Stimulated activated CD4-positive, alpha-beta T cell treated with anti-CD3 and anti-CD28 coated beads, Interleukin-2, amount 100 ng/mL, for 4 hours (primary cell): Measurements from ENCODE around the gene DPP10.
"Not testable (repeated sequence)": the region's sequence is repeated elsewhere in the genome, so short reads cannot be mapped to it uniquely, and the experiment has no call there.

ENCODE experiments used
- DNase-seq: peaks from one replicate; pipeline ENCODE4 v3.0.0-alpha.2; 2020; ENCODE audit warnings: low read depth

DPP10 gene

GRCh38 chr2:114442510-114442909 is at the start of gene DPP10:
DPP10 (plus strand) TSS chr2:114442641.
- DNase-seq = no peak

DNA sequence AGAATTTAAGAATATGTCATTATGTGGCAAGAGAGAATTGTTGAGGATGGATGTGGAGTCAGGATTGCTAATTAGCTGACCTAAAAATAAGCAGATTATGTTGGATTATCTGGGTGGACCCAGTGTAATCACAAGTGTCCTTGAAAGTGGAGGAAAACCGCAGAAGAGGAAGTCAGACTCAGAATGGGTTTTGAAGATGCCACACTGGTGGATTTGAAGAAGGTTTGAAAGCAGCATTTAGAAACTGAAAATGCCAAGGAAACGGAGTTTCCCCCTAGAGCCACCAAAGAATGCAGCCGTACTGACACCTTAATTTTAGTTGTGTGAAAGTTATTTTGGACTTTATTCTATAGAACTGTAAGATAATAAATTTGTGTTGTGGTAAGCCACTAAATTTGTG is 41.6 kb upstream of the DPP10 start:
- no peak for DNase-seq

- DNase-seq = no peak
These were observed 37.0 kb upstream of the DPP10 start for GRCh38 chr2:114405247-114406116.

GRCh38 chr2:114406347-114406746 is 36.1 kb upstream of the DPP10 start:
- no peak for DNase-seq

GRCh38 chr2:114407353-114407752 is 35.1 kb upstream of the DPP10 start:
- DNase-seq = not testable (repeated sequence)

- DNase-seq = no peak
These were observed 20.7 kb upstream of the DPP10 start for GRCh38 chr2:114421781-114422180.

GRCh38 chr2:114424699-114425098 is 17.7 kb upstream of the DPP10 start:
- DNase-seq = no peak

DNA sequence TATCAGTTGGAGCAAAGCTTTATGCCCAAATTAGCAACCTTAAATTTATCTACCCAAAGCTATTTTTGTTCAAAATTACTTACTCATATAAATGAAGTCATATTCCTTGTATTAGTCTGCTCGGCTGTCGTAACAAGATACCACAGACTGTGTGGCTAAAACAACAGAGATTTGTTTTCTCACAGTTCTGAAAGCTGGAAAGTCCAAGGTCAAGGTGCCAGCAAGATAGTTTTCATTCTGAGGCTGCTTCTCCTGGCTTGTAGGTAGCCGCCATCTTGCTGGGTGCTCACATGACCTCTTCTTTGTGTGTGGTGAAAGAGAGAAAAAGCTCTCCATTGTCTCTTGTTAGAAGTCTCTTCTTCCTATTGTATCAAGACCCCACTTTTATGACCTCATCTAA is 15.7 kb upstream of the DPP10 start:
- DNase-seq = no peak

- DNase-seq = no peak
These were observed 6.1 kb upstream of the DPP10 start for GRCh38 chr2:114436329-114436728.

DNA sequence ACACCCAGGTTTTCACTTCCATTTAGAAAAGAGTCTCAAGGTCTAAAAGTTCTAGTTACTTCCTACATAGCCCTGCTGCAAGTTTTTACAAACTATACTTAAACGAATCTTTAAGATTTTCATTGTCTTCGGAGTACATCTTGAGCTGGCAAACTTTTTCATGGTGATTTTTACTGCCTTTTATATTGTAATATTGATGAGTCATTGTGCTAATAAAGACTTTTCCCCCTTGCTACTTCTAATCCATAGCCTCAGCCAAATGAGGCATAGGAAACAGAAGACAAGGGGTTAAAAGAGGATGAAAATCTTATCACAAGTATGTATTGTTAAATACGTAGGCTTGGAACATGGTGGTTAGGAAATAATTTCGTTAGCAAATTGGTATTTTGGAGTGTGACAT is 4.1 kb downstream of the DPP10 start:
- DNase-seq = no peak

DNA sequence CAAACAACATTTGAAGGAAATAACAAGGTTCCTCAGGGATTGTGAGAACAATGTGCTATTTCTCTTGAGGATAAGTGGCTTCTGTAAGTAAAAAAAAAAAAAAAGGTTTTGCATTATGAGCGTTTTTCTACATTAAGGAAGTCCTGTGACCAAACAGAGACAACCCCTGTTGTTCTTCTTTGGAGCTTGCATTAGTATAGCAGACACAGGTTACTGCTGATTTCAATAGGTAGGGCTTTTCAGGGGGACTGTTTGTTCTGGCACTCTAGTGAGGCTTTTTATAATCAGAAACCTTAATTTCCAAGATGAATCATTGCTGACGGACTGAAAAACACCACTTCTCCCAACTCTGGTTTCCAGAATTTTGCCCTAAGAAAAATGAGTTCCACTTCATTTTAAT is 8.2 kb downstream of the DPP10 start:
- DNase-seq = no peak

- DNase-seq = no peak
These were observed 14.1 kb downstream of the DPP10 start for GRCh38 chr2:114456566-114456965.

DNA sequence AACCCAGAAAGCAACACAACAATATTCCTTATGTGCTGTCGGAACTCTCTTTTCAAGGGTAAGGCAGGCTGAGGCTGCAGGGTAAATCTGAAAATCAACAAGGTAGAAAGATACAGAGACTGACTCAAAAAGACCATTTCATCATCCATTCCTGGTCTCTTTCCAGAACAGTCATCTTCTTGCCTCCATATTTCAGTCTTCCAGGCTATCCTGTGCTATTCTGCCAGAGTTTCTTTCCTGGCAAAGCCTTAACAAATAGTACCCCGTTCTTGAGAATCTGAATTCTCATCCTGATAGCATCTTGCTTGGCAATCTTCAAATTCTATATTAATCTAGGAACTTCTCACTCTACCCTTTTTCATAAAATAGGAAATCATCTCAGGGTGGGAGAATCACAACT is 15.5 kb downstream of the DPP10 start:
- DNase-seq = no peak

- DNase-seq = no peak
These were observed 18.7 kb downstream of the DPP10 start for GRCh38 chr2:114461116-114461515.

DNA sequence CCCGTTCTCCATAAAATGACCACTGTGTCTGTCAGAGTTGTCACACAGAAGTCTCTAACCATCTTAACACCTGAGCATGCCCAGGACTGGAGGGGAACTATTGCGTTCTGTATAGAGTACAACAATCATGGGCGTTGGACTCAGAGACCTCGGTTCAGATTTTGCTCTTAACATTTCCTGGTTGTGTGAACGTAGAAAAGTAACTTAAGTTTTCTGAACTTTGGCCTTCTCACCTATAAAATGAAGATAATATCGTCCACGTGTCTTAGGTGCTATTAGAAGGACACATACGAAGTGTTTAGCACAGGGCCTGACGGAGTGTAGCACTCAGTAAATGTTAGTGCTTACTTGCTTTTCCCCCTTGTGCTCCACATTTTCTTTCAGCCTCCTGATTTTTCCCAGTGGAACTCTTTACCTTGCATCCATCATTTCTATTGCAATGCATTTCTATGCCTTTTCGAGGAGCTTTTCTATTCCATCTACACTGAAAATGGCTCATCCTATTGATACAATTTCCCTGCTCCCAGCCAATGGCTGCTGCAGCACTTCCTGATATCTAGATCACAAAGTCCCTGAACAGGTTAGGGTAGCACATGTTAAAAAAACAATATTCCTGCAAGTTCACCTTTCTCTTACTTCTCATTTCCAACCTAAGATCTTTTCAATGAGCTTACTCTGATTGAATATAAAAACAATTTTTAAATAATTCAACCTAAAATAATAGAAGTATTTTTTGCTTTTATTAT is 22.7 kb downstream of the DPP10 start:
- no peak for DNase-seq

- DNase-seq = no peak
These were observed 25.9 kb downstream of the DPP10 start for GRCh38 chr2:114468343-114468742.

DNA sequence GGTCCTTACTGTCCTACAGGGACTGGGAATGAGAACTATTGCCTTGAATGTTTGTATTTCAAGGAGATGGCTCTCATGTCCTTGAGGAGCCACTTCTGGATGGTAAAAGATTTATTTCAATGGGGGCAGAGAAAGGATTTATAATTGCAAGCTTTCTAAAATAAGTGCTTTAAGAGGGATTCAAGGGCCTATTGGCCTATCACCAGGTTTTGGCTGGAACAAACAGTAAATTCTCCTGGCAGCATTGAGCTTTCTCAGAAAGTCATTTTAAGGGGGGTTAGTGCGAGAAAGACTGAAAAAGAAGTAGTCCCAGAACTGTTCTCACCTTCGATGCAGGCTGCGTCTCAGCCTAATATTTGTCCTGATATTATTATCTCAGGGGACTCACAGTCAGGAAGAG is 29.8 kb downstream of the DPP10 start:
- DNase-seq = no peak

- no peak for DNase-seq
These were observed 30.3 kb downstream of the DPP10 start for GRCh38 chr2:114472726-114473125.

DNA sequence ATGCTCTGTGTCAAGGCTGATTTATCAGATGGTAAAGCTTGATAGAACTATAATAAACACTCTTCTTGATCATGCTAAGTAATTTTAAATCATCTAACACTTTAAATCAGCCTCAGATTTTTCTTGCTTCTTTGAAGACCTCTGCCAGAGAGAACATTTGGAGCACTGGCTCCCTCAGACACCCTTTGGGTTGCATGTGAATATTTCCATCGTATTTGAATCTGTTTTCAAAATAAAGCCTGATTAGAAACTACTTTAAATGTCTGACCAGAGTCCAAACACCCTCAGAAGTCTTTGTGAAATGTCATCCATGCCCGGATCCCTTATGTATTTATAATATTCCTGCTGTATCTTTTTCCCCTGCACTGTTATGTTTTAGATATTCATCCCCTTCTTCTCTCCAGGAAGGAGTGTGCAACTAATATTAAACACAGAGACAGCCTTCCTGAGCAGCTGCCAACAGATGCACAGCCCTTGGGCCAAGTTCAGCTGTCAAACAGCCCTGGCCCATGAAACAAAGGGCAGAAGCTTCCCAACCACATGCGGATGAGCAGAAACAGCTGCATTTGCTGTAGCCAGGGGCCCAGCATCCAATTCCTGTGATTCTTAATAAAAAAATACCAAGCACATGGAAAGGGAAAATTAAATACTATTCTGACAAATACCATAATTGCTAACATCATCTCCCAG is 46.5 kb downstream of the DPP10 start:
- DNase-seq = no peak

DNA sequence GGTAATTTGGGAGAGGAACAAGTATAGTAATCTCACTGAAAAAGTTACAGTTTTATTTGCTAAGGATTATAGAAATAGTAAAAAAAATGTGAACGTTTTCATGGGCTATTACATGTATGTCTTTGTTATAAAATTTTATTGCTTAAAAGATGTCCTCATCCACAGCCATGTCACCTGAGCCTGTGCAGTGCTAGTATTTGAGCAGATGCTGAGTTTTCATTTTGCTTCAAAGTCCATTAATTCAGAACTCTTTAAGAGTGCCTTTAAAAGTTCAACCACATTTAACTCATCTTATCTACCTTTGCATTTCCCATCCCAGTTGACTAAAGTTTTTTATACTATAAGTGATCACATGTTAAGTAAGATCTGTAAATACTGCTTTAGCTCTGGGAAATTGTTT is 52.6 kb downstream of the DPP10 start:
- no peak for DNase-seq

DNA sequence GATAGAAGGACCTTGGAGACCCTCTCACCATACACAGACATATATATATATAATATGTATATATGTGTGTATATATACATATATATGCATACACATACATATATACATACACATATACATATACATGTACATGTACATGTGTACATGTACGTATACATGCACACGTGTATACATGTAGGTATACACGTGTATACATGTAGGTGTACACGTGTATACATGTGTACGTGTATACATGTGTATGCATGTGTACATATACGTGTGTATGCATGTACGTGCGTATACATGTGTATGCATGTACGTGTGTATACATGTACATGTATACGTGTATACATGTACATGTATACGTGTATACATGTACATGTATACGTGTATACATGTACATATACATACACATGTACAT is 54.5 kb downstream of the DPP10 start:
- DNase-seq = no peak

DNA sequence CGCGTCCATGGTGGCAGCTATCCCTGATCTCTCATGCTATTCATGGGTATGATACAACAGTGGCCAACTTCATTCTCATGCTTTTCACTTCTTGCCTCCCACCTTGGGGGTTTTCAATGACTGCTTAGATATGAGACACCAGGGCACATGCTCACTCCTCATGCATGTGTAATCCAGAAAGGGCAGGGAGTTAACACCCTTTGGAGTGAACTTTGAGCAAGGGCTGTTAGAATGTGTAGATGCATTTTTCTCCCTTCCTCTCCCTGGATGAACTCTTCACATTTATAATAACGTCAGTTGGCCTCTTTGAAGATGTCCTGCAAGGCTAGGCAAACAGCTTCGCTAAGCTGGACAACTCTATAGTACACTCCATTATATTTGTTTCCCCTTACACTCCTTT is 56.7 kb downstream of the DPP10 start:
- no peak for DNase-seq

DNA sequence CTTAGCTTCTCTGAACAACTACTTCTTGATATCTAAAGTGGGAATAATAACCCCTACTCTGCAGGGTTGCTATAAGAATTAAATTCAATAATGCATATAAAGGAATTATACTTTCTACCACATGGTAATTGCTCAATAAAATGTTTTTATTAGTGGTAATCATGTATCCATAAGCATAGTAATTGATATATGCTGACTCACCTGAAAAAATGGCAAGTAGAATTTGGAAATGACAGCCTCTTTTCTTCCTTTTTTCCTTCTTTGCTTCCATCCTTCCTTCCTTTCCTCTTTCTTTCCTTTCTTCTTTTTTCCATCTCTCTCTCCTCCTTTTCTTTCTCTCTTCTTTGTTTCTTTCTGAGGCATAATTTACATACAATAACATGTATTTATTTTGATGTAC is 65.3 kb downstream of the DPP10 start:
- no peak for DNase-seq
